Neural crest cell (in vitro differentiated cells): ENCODE results near the gene PCSK5. TPM values are rescaled to one million over a fixed set of nuclear protein-coding genes. Genes with fewer than 3 reads are reported as not detected.
"Not testable (repeated sequence)": the region's sequence is repeated elsewhere in the genome, so short reads cannot be mapped to it uniquely, and the experiment has no call there.

Experiments used
- DNase-seq: peaks from one replicate; pipeline ENCODE4 v3.0.0; 2021; ENCODE audit warnings: low read depth, mixed read lengths, low spot score
- H3K27ac Mint-ChIP-seq: one replicate; pipeline ENCODE4 v1.8.0; 2021; ENCODE audit warnings: mild to moderate bottlenecking, mixed read lengths; ENCODE audit not compliant: unreplicated experiment
- H3K27me3 Mint-ChIP-seq: 2 replicates; pipeline ENCODE4 v1.8.0; 2021; ENCODE audit warnings: low read depth, mild to moderate bottlenecking, mixed read lengths
- H3K36me3 Mint-ChIP-seq: 2 replicates; pipeline ENCODE4 v1.8.0; 2021; ENCODE audit warnings: low read depth, mild to moderate bottlenecking, mixed read lengths
- H3K4me1 Mint-ChIP-seq: 2 replicates; pipeline ENCODE4 v1.8.0; 2021; ENCODE audit warnings: mixed read lengths
- H3K4me3 Mint-ChIP-seq: one replicate; pipeline ENCODE4 v1.8.0; 2021; ENCODE audit warnings: mild to moderate bottlenecking, mixed read lengths
- H3K9me3 Mint-ChIP-seq: 2 replicates; pipeline ENCODE4 v1.8.0; 2021; ENCODE audit warnings: mixed read lengths
- CTCF ChIP-seq: fragments of 200-600 bp; sonication (generic); conservative IDR thresholded peaks from 2 replicates; pipeline ENCODE4 v1.5.0; 2021; ENCODE audit warnings: antibody characterized with exemption, mild to moderate bottlenecking
- total RNA-seq: library from RNA; stranded (reverse); gene quantifications from 2 replicates; pipeline ENCODE4 v1.2.1, GENCODE V29; 2021

The PCSK5 gene
- total RNA-seq, 1 donor from 2014 or later: 3.1 TPM

GRCh38 chr9:75960551-75960950, 70.1 kb downstream of the PCSK5 start:
- H3K9me3 Mint-ChIP-seq: peaks cover 3% of the 10 kb centered on the region
- H3K36me3 Mint-ChIP-seq: no peaks in the 10 kb centered on the region
- TF ChIP-seq CTCF: no peak
- H3K4me1 Mint-ChIP-seq: peaks cover 12% of the 10 kb centered on the region
- H3K27ac Mint-ChIP-seq: no peak overlapping the region
- no peak for DNase-seq
- no peaks in the 10 kb centered on the region for H3K27me3 Mint-ChIP-seq
- H3K4me3 Mint-ChIP-seq: no peak overlapping the region

GRCh38 chr9:75962013-75962661, 71.7 kb downstream of the PCSK5 start:
- Mint-ChIP-seq H3K4me3 (no peak overlapping the region), H3K4me1 (peaks cover 12% of the 10 kb centered on the region)

GRCh38 chr9:75962662-75963036, 72.2 kb downstream of the PCSK5 start:
- Mint-ChIP-seq H3K36me3 (no peaks in the 10 kb centered on the region), H3K27me3 (no peaks in the 10 kb centered on the region), H3K4me1 (peaks cover 12% of the 10 kb centered on the region), H3K27ac (no peak overlapping the region), H3K9me3 (peaks cover 3% of the 10 kb centered on the region), H3K4me3 (no peak overlapping the region)
- TF ChIP-seq CTCF: no peak
- DNase-seq: no peak

More at GRCh38 chr9:75962013-75962661, 71.7 kb downstream of the PCSK5 start:
- TF ChIP-seq CTCF: no peak
- Mint-ChIP-seq H3K27me3 (no peaks in the 10 kb centered on the region), H3K9me3 (peaks cover 3% of the 10 kb centered on the region), H3K36me3 (no peaks in the 10 kb centered on the region), H3K27ac (no peak overlapping the region)
- no peak for DNase-seq

GRCh38 chr9:75963321-75963720, 72.8 kb downstream of the PCSK5 start:
- peaks cover 12% of the 10 kb centered on the region for H3K4me1 Mint-ChIP-seq
- H3K27ac Mint-ChIP-seq, H3K9me3 Mint-ChIP-seq, H3K36me3 Mint-ChIP-seq, H3K27me3 Mint-ChIP-seq, DNase-seq, H3K4me3 Mint-ChIP-seq: not testable (repeated sequence)

GRCh38 chr9:75964427-75964826, 74.0 kb downstream of the PCSK5 start:
- Mint-ChIP-seq H3K27me3 (no peaks in the 10 kb centered on the region), H3K9me3 (peaks cover 3% of the 10 kb centered on the region), H3K36me3 (no peaks in the 10 kb centered on the region), H3K27ac (no peak overlapping the region), H3K4me1 (peaks cover 12% of the 10 kb centered on the region), H3K4me3 (no peak overlapping the region)
- DNase-seq: no peak
- no peak for TF ChIP-seq CTCF

- H3K9me3 Mint-ChIP-seq: peaks cover 3% of the 10 kb centered on the region
- no peak overlapping the region for H3K4me3 Mint-ChIP-seq
- H3K27me3 Mint-ChIP-seq: no peaks in the 10 kb centered on the region
- no peak for DNase-seq
- no peak overlapping the region for H3K27ac Mint-ChIP-seq
- peaks cover 6% of the 10 kb centered on the region for H3K4me1 Mint-ChIP-seq
- no peak for TF ChIP-seq CTCF
- H3K36me3 Mint-ChIP-seq: no peaks in the 10 kb centered on the region
Observed at GRCh38 chr9:75965231-75965630, 74.8 kb downstream of the PCSK5 start.
